Aorta (tissue), 5 donors: ENCODE measurements around the gene RNASE3. TPM values are rescaled to one million over a fixed set of nuclear protein-coding genes. Genes with fewer than 3 reads are reported as not detected.
"Not testable (repeated sequence)": the region's sequence is repeated elsewhere in the genome, so short reads cannot be mapped to it uniquely, and the experiment has no call there.

ENCODE experiments used
- ATAC-seq: fragments of 200-7000 bp; cut with Tn5 transposase; one replicate; pipeline ENCODE4 v1.9.1; 2022; ENCODE audit warnings: moderate library complexity; ENCODE audit not compliant: low FRiP score
- DNase-seq, 2 donors: peaks; one replicate each; pipeline ENCODE4 v3.0.0-alpha.2; 2020
- H3K27ac ChIP-seq, 2 donors: one replicate each; pipeline ENCODE4 v1.5.1; 2013; ENCODE audit warnings: low read length in 2 of 2, mild to moderate bottlenecking in 2 of 2, moderate library complexity in 2 of 2, control low read depth in 1 of 2, inconsistent platforms in 1 of 2, low read depth in 1 of 2
- H3K27me3 ChIP-seq, 2 donors: one replicate each; pipeline ENCODE4 v1.6.1; 2013; ENCODE audit warnings: control low read depth in 1 of 2, low read length in 1 of 2, mild to moderate bottlenecking in 1 of 2, moderate library complexity in 1 of 2; ENCODE audit not compliant: insufficient read depth in 2 of 2, control insufficient read depth in 1 of 2
- H3K36me3 ChIP-seq, 2 donors: one replicate each; pipeline ENCODE4 v1.6.1; 2013; ENCODE audit warnings: control low read depth in 1 of 2, low read length in 1 of 2, mild to moderate bottlenecking in 1 of 2; ENCODE audit not compliant: insufficient read depth in 2 of 2, control insufficient read depth in 1 of 2
- H3K4me1 ChIP-seq, 2 donors: one replicate each; pipeline ENCODE4 v1.6.1; 2013; ENCODE audit warnings: low read length in 2 of 2, control low read depth in 1 of 2, mild to moderate bottlenecking in 1 of 2, moderate library complexity in 1 of 2; ENCODE audit not compliant: insufficient read depth in 2 of 2, control insufficient read depth in 1 of 2
- H3K4me3 ChIP-seq, 2 donors: one replicate each; pipeline ENCODE4 v1.5.1; 2013; ENCODE audit warnings: low read length in 2 of 2, control low read depth in 1 of 2, mild to moderate bottlenecking in 1 of 2
- H3K9me3 ChIP-seq: one replicate; pipeline ENCODE4 v1.6.1; 2013; ENCODE audit warnings: mild to moderate bottlenecking, low read length; ENCODE audit not compliant: control insufficient read depth
- WGBS, 2 donors: extraction: QIAGEN DNeasy Blood & Tissue Kit; methylation state at CpG; one replicate each; pipeline ENCODE4 v1.1.7; 2013; 5-methylcytosine and 5-hydroxymethylcytosine counted together
- intact Hi-C, 2 donors: fragments of 100-400 bp; cut with DNase I; formaldehyde crosslinking; loops; one replicate each; pipeline versions ENCODE4 v1.14.2 to v1.15.0; 2022
- polyA plus RNA-seq, 2 donors: library from polyadenylated mRNA; stranded (reverse); fragments of 200-250 nt; gene quantifications; one replicate each; pipeline ENCODE4 v1.2.3, GENCODE V29; 2013
- total RNA-seq, 2 donors: library from RNA; stranded (reverse); fragmentation: NEBNext Ultra II Directional; extraction: Animal tissue kit (Norgen Biotek cat#: 25700); gene quantifications; one replicate each; pipeline ENCODE4 v1.2.1, GENCODE V29; 2021
- donor health status: healthy with polysubstance abuse.
- donor health status: Bipolar disorder and iron deficiency.
- donor health status: DM: no; HTN: no; CAD: no.
- donor health status: DM: no; HTN: no; CAD: no.
- donor health status: DM: yes; HTN: yes; CAD: no.

Gene RNASE3
- total and polyA plus RNA-seq, 4 donors, result 0.57 TPM; not detected in 3

DNA sequence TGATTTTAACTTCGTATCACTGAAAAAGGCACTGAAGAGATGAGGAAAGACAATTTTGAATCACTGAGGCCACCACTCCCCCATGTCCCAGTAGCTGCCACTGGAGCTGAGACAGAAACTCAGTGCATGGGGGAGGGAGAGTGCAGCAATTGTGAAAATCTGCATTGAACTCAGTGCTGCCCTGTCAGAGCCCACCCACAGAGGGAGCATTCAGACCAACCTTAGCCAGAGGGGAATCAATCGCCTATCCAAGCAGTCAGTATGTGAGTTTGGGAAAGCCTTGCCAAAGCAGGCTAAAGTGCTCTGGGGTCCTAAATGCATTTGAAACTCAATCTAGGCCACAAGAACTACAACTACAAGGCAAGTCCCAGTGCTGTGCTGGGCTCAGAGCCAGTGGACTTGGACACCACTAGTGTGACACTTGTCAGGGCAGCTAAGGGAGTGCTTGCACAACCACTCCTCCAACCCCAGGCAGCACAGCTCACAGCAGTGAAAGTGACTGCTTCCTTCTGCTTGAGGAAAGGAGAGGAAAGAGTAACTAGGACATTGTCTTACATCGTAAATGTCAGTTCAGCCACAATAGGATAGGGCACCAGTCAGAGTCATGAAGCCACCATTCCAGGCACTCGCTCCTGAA, 13.3 kb downstream of the RNASE3 start:
- Histone ChIP-seq H3K9me3 (peaks cover 1% of the 10 kb centered on the region), H3K4me1 (no peaks in the 10 kb centered on the region), H3K4me3 (no peak overlapping the region), H3K27me3 (no peaks in the 10 kb centered on the region), H3K36me3 (no peaks in the 10 kb centered on the region), H3K27ac (no peak overlapping the region)
- WGBS, 2 donors, result 64 to 77% methylated on average over 4 of the region's 4 CpGs
- intact Hi-C loops, result no loop called here
- ATAC-seq (no peak), DNase-seq (no peak)

DNA sequence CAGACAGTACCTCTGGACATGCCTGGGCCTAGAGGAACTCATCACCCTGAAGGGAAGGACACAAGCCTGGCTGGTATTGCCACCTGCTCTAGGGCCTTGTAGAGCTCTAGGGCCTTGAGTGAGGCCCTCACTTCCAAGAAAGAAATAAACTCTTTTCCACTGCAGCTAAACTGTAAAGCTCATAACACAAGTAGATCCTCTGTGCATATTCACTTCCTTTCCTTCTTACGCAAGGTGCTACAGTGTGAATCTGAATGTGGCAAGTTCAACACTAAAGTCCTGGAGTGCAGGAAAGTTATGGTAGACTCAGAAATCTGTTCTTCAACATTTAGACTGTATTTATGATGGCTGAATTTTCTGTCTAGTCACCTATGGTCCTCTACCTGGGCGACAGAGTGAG, 14.5 kb downstream of the RNASE3 start:
- peaks cover 1% of the 10 kb centered on the region for H3K9me3 ChIP-seq
- H3K27me3 ChIP-seq, result no peaks in the 10 kb centered on the region
- 78 to 83% methylated on average over 2 of the region's 2 CpGs for WGBS, 2 donors
- intact Hi-C loops, result no loop called here
- H3K4me1 ChIP-seq, result no peaks in the 10 kb centered on the region
- DNase-seq (no peak), ATAC-seq (no peak)
- H3K27ac ChIP-seq, result no peak overlapping the region
- H3K4me3 ChIP-seq, result no peak overlapping the region
- no peaks in the 10 kb centered on the region for H3K36me3 ChIP-seq

DNA sequence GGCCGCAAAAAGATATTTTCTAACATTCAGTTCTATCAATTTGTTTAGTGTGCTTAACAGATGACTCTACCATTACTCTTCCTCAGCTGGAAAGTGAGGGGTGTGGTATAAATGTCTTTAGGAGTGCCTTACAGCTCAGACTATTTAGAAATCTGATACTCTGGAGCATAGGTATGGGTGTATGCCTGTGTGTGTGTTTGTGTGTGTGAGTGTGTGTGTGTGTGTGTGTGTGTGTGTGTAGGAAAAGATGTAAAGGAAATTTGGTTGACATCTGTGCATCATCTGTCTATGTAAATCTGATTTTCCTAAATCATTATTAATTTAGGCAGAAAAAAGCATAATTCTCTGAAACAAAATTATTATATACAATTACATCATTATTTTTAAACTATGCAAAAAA, 16.0 kb downstream of the RNASE3 start:
- H3K4me1 ChIP-seq, result no peaks in the 10 kb centered on the region
- DNase-seq, result no peak
- H3K27me3 ChIP-seq, result no peaks in the 10 kb centered on the region
- WGBS, 2 donors, result 84 to 93% methylated on average over 1 of the region's 1 CpG
- ATAC-seq, result no peak
- no peak overlapping the region for H3K27ac ChIP-seq
- H3K9me3 ChIP-seq, result peaks cover 1% of the 10 kb centered on the region
- H3K36me3 ChIP-seq, result no peaks in the 10 kb centered on the region
- no peak overlapping the region for H3K4me3 ChIP-seq
- intact Hi-C loops, result no loop called here

DNA sequence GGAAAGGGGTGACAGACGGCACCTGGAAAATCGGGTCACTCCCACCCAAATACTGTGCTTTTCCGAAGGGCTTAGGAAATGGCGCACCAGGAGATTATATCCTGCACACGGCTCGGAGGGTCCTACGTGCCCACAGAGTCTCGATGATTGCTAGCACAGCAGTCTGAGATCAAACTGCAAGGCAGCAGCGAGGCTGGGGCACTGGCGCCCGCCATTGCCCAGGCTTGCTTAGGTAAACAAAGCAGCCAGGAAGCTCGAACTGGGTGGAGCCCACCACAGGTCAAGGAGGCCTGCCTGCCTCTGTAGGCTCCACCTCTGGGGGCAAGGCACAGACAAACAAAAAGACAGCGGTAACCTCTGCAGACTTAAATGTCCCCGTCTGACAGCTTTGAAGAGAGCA, 19.6 kb downstream of the RNASE3 start:
- H3K27me3 ChIP-seq, H3K36me3 ChIP-seq, H3K4me3 ChIP-seq, DNase-seq, H3K9me3 ChIP-seq, H3K4me1 ChIP-seq, H3K27ac ChIP-seq, intact Hi-C loops, ATAC-seq: not testable (repeated sequence)
- 79 to 81% methylated on average over 14 of the region's 14 CpGs for WGBS, 2 donors

DNA sequence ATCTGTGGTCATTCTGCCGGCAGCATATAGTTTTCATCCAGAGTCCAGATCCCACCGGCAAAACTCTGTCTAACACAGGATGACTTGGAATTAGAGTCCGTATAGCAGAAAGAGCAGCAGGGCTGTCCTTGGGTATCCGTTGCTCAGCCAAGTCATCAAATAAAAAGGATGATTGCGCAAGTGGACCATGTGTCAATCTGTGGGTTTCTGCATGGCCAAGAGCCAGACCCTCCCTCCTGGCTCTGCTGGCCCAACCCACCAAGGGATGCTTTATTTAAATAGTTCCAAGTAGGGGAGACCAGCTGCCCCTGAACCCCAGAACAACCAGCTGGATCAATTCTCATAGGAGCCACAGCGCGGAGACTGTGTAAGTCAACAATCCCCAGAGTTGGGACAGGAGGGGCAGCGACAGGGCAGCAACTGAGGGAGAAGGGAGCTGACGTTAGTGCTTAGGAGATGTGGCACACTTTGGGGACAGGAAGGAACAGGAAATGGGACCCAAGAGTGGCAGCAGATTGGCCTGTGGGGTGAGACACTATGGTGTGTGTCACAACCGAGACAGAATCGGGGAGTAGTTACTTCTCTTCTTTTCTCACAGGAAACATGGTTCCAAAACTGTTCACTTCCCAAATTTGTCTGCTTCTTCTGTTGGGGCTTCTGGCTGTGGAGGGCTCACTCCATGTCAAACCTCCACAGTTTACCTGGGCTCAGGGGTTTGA, 28.0 kb downstream of the RNASE3 start:
- 77 to 78% methylated on average over 11 of the region's 11 CpGs for WGBS, 2 donors

DNA sequence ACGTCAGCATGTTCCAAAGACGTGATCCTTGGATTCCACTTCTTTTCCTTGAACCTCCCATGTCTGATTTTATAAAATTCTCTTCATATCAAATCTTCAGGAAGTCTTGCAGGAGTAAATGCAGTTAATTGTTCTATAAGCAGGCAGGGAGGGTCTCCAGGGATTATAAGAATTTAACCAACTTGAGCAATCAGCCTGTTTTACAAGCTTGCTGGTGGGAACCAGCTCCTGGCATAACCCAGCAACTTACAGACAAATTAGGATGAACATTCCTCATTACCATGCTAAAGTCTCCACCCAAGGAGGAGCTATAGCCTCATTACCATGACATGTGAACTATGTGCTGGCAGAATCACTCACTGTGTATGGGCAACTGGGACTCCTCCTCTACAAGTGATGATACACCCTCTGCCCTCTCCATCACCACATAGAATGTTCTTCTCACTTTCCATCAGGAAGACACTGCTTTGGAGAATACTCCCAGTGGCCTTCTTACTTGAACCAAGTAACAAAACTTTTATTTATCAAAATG, 32.6 kb downstream of the RNASE3 start:
- WGBS, 2 donors, result 24 to 25% methylated on average over 2 of the region's 2 CpGs
- H3K27me3 ChIP-seq, ATAC-seq, H3K36me3 ChIP-seq, H3K9me3 ChIP-seq, H3K4me3 ChIP-seq, DNase-seq, H3K27ac ChIP-seq, intact Hi-C loops, H3K4me1 ChIP-seq: not testable (repeated sequence)

More for the DNA sequence above, 28.0 kb downstream of the RNASE3 start:
- H3K4me1 ChIP-seq, H3K27ac ChIP-seq, H3K9me3 ChIP-seq, H3K36me3 ChIP-seq, H3K27me3 ChIP-seq, ATAC-seq, intact Hi-C loops, H3K4me3 ChIP-seq: not testable (repeated sequence)
- DNase-seq, result peak in 1 of 2 donors; percentile 58

DNA sequence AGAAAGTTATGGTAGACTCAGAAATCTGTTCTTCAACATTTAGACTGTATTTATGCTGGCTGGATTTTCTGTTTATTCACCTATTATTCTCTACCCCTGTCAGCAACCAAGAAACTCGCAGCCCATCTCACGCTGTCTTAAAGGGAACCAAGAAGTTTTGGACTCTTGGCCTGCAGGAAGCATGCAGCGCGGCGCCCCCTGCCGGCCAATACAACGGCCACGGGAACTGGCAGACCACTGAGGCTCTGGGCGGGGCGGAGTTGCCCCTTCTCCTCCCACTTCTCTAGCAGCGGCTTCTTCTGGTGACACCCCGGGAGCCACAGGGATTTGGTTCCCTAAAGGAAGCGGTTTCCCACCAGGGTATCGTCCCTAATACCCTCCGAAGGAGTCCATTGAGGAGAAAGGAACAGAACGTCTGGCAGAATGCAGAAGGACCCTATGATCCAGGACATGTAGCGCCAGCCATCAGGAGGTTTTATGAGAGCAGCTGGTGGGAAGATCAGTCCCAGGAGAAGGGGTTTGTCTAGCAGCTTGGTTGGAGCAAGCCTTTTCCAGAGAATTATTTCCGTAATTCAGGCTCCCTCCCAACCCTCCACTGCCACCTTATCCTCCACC, 43.1 kb downstream of the RNASE3 start:
- Histone ChIP-seq H3K36me3 (no peaks in the 10 kb centered on the region), H3K4me3 (no peak overlapping the region), H3K27me3 (no peaks in the 10 kb centered on the region), H3K4me1 (no peaks in the 10 kb centered on the region), H3K9me3 (no peaks in the 10 kb centered on the region), H3K27ac (no peak overlapping the region)
- DNase-seq (peak in 1 of 2 donors; percentile 79), ATAC-seq (no peak)
- intact Hi-C loops, result no loop called here
- WGBS, 2 donors, result 19 to 21% methylated on average over 18 of the region's 18 CpGs

DNA sequence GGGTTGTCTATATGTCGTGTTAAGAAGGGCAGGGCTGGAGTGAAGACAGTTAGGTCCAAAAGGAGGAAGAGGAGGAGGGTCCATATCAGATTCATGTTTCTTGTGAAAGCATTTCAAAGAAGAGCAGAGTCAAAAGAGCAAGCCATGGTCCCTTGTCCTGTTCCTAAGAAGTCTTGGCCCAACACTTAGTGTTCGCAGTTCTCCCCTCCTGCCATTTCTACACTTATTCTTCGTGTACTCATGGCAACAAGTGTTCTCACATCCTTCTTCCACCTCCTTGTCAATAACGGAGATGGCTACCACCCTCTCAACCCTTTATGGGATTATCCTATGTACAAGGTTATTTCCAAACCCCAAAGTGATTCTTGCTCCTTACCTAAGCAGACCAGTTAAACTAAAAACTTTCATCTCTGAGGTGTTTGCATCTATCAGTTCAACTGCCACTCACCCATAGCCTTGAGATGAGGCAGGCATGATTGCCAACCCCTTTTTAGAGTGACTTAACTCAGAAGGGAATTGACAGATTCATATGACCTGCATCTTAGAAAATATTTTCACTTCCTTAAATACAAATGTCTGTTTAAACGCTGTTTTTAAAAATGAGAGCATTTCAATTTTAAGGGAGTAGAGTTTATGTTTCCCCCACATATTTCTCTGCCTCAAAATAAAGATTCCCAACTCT, 44.3 kb downstream of the RNASE3 start:
- Histone ChIP-seq H3K27ac (no peak overlapping the region), H3K9me3 (no peaks in the 10 kb centered on the region), H3K4me1 (no peaks in the 10 kb centered on the region), H3K4me3 (no peak overlapping the region), H3K36me3 (no peaks in the 10 kb centered on the region), H3K27me3 (no peaks in the 10 kb centered on the region)
- WGBS, 2 donors, result 82% methylated on average over 5 of the region's 5 CpGs
- intact Hi-C loops, result no loop called here
- ATAC-seq, result no peak
- no peak for DNase-seq
